BLaER1 (cell line): ENCODE measurements around the gene C3orf18.

Experiments used
- H3K27ac ChIP-seq: shearing (Covaris generic); formaldehyde crosslinking; 2 replicates; pipeline ENCODE4 v1.8.1; 2022
- H3K27me3 ChIP-seq: shearing (Covaris generic); formaldehyde crosslinking; 2 replicates; pipeline ENCODE4 v1.8.1; 2022
- H3K36me3 ChIP-seq: shearing (Covaris generic); formaldehyde crosslinking; 2 replicates; pipeline ENCODE4 v1.8.1; 2022
- H3K4me1 ChIP-seq: shearing (Covaris generic); formaldehyde crosslinking; 2 replicates; pipeline ENCODE4 v1.8.1; 2022
- H3K4me2 ChIP-seq: shearing (Covaris generic); formaldehyde crosslinking; 2 replicates; pipeline ENCODE4 v1.8.1; 2022
- H3K4me3 ChIP-seq: shearing (Covaris generic); formaldehyde crosslinking; 2 replicates; pipeline ENCODE4 v1.8.1; 2022
- H3K9ac ChIP-seq: shearing (Covaris generic); formaldehyde crosslinking; 2 replicates; pipeline ENCODE4 v1.8.1; 2022
- H3K9me3 ChIP-seq: shearing (Covaris generic); formaldehyde crosslinking; 2 replicates; pipeline ENCODE4 v1.8.1; 2022
- H4K20me1 ChIP-seq: shearing (Covaris generic); formaldehyde crosslinking; 2 replicates; pipeline ENCODE4 v1.8.1; 2022
- Cebpa-rat ChIP-seq: shearing (Covaris generic); IDR thresholded peaks from 2 replicates; pipeline ENCODE4 v1.8.1; 2022

The C3orf18 gene

GRCh38 chr3:50570508-50571279 lies 3.1 kb upstream of the C3orf18 start:
- Histone ChIP-seq H3K36me3 (peaks cover 43% of the 10 kb centered on the region), H3K9ac (peak overlapping the region; percentile 85), H4K20me1 (peaks cover 12% of the 10 kb centered on the region), H3K4me2 (peak overlapping the region; percentile 95), H3K27me3 (no peaks in the 10 kb centered on the region; the same call in 1 of the 2 replicates), H3K4me1 (peaks cover 36% of the 10 kb centered on the region), H3K9me3 (no peaks in the 10 kb centered on the region), H3K27ac (no peak overlapping the region), H3K4me3 (peak overlapping the region; percentile 84)
- TF ChIP-seq Cebpa-rat, result no peak

GRCh38 chr3:50568947-50569749 lies 1.6 kb upstream of the C3orf18 start, which contains the start of gene HEMK1:
HEMK1 (plus strand) TSS chr3:50569522; CDS start chr3:50571105, 1,583 bp downstream.
- Histone ChIP-seq H3K4me2 (peak within 1 kb of the TSS; percentile 95), H3K36me3 (peaks cover 29% of the 10 kb centered on the region), H4K20me1 (peaks cover 6% of the 10 kb centered on the region; the same call in 1 of the 2 replicates), H3K9ac (peak within 1 kb of the TSS; percentile 85), H3K9me3 (no peaks in the 10 kb centered on the region), H3K4me1 (peaks cover 36% of the 10 kb centered on the region), H3K4me3 (peak within 1 kb of the TSS; percentile 84), H3K27me3 (no peaks in the 10 kb centered on the region; the same call in 1 of the 2 replicates), H3K27ac (peak within 1 kb of the TSS; percentile 87)
- no peak for TF ChIP-seq Cebpa-rat

DNA sequence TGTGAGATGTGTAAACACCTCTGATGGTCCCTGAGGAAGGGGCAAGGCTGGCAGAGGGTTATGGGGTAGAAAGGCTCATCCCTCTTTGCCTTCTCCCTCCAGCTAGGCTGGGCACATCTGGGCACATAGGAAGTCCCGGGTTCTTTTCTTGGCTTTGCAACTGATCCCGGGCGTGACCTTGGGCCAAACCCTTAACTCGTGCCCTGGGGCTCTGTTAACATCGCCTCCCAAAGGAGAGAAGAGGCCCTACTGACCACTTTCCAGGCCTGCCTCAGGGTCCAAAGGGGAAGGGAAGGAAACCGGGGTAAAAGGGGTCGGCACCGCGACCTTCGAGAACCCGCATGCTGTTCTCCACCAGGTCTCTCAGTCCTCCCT lies 549 bp downstream of the C3orf18 start:
- Histone ChIP-seq H3K27me3 (no peaks in the 10 kb centered on the region; the same call in 1 of the 2 replicates), H3K9me3 (no peaks in the 10 kb centered on the region), H3K27ac (peak overlapping the region; percentile 53; the same call in 1 of the 2 replicates), H3K9ac (peak overlapping the region; percentile 73), H3K36me3 (peaks cover 8% of the 10 kb centered on the region; the same call in 1 of the 2 replicates), H3K4me3 (peak overlapping the region; percentile 84), H3K4me2 (peak overlapping the region; percentile 95), H4K20me1 (no peaks in the 10 kb centered on the region), H3K4me1 (peaks cover 41% of the 10 kb centered on the region)
- TF ChIP-seq Cebpa-rat, result no peak

GRCh38 chr3:50564321-50564720 lies 3.2 kb downstream of the C3orf18 start:
- H3K4me1 ChIP-seq, result peaks cover 27% of the 10 kb centered on the region
- H3K36me3 ChIP-seq, result no peaks in the 10 kb centered on the region
- H3K4me3 ChIP-seq, result no peak overlapping the region
- peak overlapping the region; percentile 32; the same call in 1 of the 2 replicates for H3K9ac ChIP-seq
- no peak for TF ChIP-seq Cebpa-rat
- no peak overlapping the region for H3K4me2 ChIP-seq
- no peak overlapping the region for H3K27ac ChIP-seq
- H4K20me1 ChIP-seq, result no peaks in the 10 kb centered on the region
- H3K9me3 ChIP-seq, result no peaks in the 10 kb centered on the region
- H3K27me3 ChIP-seq, result no peaks in the 10 kb centered on the region; the same call in 1 of the 2 replicates

GRCh38 chr3:50563867-50564266 lies 3.7 kb downstream of the C3orf18 start:
- H3K4me2 ChIP-seq, result no peak overlapping the region
- TF ChIP-seq Cebpa-rat, result no peak
- no peaks in the 10 kb centered on the region for H4K20me1 ChIP-seq
- H3K4me3 ChIP-seq, result no peak overlapping the region
- no peaks in the 10 kb centered on the region for H3K36me3 ChIP-seq
- H3K27me3 ChIP-seq, result no peaks in the 10 kb centered on the region; the same call in 1 of the 2 replicates
- H3K27ac ChIP-seq, result no peak overlapping the region
- H3K9ac ChIP-seq, result peak overlapping the region; percentile 32
- H3K4me1 ChIP-seq, result peaks cover 27% of the 10 kb centered on the region
- no peaks in the 10 kb centered on the region for H3K9me3 ChIP-seq

- Histone ChIP-seq H3K9ac (no peak overlapping the region), H3K4me3 (no peak overlapping the region), H3K4me1 (peaks cover 17% of the 10 kb centered on the region), H3K9me3 (no peaks in the 10 kb centered on the region), H3K4me2 (no peak overlapping the region), H4K20me1 (no peaks in the 10 kb centered on the region), H3K27ac (no peak overlapping the region), H3K27me3 (no peaks in the 10 kb centered on the region; the same call in 1 of the 2 replicates), H3K36me3 (no peaks in the 10 kb centered on the region)
- no peak for TF ChIP-seq Cebpa-rat
Observed at GRCh38 chr3:50562861-50563260, 4.7 kb downstream of the C3orf18 start.

GRCh38 chr3:50559702-50560101 lies 7.8 kb downstream of the C3orf18 start:
- no peak overlapping the region for H3K27ac ChIP-seq
- no peak for TF ChIP-seq Cebpa-rat
- no peak overlapping the region for H3K4me2 ChIP-seq
- no peak overlapping the region for H3K4me3 ChIP-seq
- no peaks in the 10 kb centered on the region for H4K20me1 ChIP-seq
- no peak overlapping the region for H3K9ac ChIP-seq
- H3K27me3 ChIP-seq, result no peaks in the 10 kb centered on the region
- peaks cover 5% of the 10 kb centered on the region; the same call in 1 of the 2 replicates for H3K4me1 ChIP-seq
- H3K9me3 ChIP-seq, result no peaks in the 10 kb centered on the region
- H3K36me3 ChIP-seq, result no peaks in the 10 kb centered on the region

DNA sequence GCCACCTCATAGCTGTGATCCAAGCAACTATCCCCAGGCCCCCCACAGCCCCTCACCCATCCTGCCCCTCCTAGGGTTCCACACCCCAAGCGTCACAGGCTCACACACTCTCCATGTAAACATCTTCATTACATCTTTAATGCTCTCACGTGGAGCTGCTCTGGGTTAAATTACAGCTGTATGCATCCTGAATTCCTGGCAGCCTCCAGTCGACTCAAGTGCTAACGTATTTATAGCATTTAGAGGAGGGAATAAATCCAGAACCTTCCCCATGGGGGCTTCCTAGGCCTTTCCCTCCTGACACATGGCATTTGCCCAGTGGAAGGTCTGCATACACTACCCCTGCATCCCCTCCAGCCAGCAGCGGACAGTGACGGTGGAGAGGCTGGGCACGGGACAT lies 9.6 kb downstream of the C3orf18 start:
- H3K4me3 ChIP-seq, result no peak overlapping the region
- H3K9ac ChIP-seq, result no peak overlapping the region
- TF ChIP-seq Cebpa-rat, result no peak

GRCh38 chr3:50557106-50557505 lies 10.4 kb downstream of the C3orf18 start:
- no peaks in the 10 kb centered on the region for H3K36me3 ChIP-seq
- H3K9me3 ChIP-seq, result no peaks in the 10 kb centered on the region
- no peak overlapping the region for H3K4me3 ChIP-seq
- H3K4me1 ChIP-seq, result no peaks in the 10 kb centered on the region
- H3K27ac ChIP-seq, result no peak overlapping the region
- no peaks in the 10 kb centered on the region for H4K20me1 ChIP-seq
- no peaks in the 10 kb centered on the region for H3K27me3 ChIP-seq
- TF ChIP-seq Cebpa-rat, result no peak
- no peak overlapping the region for H3K4me2 ChIP-seq
- H3K9ac ChIP-seq, result no peak overlapping the region

More for the DNA sequence above, 9.6 kb downstream of the C3orf18 start:
- Histone ChIP-seq H3K9me3 (no peaks in the 10 kb centered on the region), H3K27ac (no peak overlapping the region), H3K4me2 (no peak overlapping the region), H3K27me3 (no peaks in the 10 kb centered on the region), H3K4me1 (no peaks in the 10 kb centered on the region), H3K36me3 (no peaks in the 10 kb centered on the region), H4K20me1 (no peaks in the 10 kb centered on the region)

GRCh38 chr3:50554553-50554952 lies 13.0 kb downstream of the C3orf18 start:
- Histone ChIP-seq H3K9me3 (no peaks in the 10 kb centered on the region), H3K36me3 (no peaks in the 10 kb centered on the region), H3K27ac (no peak overlapping the region), H3K4me2 (no peak overlapping the region), H3K9ac (no peak overlapping the region), H3K4me1 (no peaks in the 10 kb centered on the region), H4K20me1 (no peaks in the 10 kb centered on the region), H3K27me3 (no peaks in the 10 kb centered on the region), H3K4me3 (no peak overlapping the region)
- no peak for TF ChIP-seq Cebpa-rat
